ENCODE measurements around the gene TSHZ1.

The TSHZ1 gene

DNA sequence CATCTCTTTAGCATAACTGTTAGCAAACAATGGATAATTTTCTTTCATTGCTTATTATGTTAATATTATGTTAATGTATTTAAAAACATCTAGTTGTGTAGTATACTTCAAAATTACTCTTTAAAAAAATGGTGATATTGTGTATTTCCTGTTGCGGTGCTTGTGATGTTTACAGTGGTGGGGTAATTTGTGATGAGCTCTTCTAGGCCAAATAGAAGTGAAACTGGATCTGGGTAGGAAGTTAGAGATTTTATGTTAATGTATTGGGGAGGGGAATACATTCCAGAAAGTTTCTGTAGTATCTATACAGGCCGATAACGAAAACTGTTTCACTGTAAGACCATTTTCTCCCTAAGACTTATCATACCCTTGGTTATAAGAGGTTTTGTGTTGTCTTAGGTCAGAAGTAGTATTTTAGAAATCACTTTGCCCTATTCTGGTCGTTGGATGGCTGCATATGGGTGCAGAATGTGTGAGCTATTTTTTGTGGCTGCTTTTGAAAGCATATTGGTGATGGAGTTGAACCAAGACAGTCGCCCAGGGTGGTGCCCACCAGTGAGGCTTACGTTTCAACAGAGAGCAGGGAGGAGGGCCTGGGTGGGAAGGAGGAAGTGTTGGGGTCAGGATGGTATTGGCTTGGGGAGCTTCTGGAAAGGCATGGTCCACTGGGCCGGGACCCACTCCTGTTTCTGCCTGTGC is 5.8 kb downstream of the TSHZ1 start:
- Mint-ChIP-seq H3K27ac (no peak overlapping the region), H3K9me3 (no peaks in the 10 kb centered on the region), H3K36me3 (no peaks in the 10 kb centered on the region), H3K4me3 (no peak overlapping the region), H3K27me3 (no peaks in the 10 kb centered on the region), H3K4me1 (peaks cover 15 to 25% of the 10 kb centered on the region in 2 donors)
- ATAC-seq (replicated peaks) (no peak), DNase-seq (no peak)

DNA sequence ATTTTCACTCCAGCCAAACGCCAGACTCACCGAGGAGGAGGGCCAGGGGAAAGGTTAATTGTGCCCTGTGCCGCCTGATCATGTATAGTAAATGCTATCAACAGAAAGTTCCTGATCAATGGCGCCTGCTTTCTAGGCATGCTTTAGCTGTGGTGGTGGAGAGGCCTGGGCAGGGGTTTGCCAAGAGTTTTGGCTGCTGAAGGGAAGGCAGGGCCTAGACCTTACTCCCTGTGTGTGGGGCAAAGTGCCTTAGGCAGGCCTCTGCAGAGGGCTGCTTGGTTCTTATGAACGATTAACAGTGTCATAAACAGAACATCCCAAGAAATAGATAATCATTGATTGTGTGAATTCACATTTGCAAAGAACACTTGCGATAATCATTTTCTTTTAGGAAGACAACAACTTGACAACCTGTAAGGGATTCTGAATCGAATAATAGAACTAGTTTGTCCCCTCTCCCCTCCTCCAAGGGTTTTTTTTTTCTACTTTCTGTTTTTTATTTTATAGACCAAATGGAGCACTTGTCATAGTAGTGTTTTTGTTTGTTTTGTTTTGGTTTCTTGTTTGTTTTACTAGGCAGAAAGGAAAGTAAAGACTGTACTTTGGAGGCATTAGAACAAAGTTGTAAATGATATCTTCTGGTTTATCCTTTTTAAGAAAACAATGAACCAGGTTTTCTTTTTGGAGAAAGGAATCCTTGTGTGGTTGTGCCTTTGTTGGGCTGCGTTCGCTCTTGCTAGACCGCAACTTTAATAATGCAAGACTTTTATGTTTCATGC is 6.5 kb downstream of the TSHZ1 start:
- Mint-ChIP-seq H3K4me1 (peaks cover 15 to 25% of the 10 kb centered on the region in 2 donors), H3K27ac (no peak overlapping the region), H3K4me3 (no peak overlapping the region), H3K36me3 (no peaks in the 10 kb centered on the region), H3K27me3 (no peaks in the 10 kb centered on the region), H3K9me3 (no peaks in the 10 kb centered on the region)
- ATAC-seq (replicated peaks) (no peak), DNase-seq (no peak)

DNA sequence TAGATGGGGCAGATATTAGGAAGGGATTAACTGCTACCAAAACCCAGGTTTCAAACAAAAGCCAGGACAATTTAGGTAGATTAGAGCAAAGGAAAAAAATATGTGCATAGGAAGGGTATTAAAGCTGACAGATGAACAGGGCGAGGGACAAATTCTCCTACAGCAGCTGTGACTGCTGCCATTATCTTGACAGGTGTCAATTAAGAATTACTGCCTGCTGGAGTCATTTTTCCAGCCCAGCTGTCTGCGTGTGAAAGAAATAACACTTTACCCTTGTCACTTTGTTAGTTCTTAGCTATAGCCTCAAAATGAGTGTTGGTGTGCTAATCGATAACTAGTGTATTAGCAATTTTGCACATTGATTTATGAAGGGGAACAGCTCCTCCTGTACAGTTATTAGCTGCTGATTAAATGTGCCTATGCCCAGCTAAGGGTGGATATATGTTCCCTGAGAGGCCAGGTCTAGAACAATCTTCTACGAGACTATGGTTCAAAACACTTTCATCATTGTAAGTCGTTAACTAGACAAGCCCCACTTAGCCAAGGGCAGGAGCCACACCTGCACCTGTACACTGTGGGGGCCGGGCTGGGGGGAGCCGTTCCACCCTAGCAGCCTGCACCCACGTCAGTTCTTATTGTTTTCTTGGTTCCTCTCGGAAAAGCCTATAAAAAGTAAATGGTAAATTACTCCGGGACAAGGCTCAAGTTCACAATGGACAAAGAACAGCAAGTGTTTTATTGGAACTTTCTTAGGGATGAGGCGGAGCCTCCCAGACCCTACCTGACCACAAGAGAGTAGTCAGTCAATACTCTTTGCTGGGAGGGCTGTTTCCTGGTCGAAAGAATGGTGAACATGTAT is 7.7 kb downstream of the TSHZ1 start:
- ATAC-seq (replicated peaks) (no peak), DNase-seq (no peak)
- Mint-ChIP-seq H3K9me3 (no peaks in the 10 kb centered on the region), H3K27ac (no peak overlapping the region), H3K27me3 (no peaks in the 10 kb centered on the region), H3K4me3 (no peak overlapping the region), H3K4me1 (peaks cover 12 to 15% of the 10 kb centered on the region in 2 donors), H3K36me3 (no peaks in the 10 kb centered on the region)

DNA sequence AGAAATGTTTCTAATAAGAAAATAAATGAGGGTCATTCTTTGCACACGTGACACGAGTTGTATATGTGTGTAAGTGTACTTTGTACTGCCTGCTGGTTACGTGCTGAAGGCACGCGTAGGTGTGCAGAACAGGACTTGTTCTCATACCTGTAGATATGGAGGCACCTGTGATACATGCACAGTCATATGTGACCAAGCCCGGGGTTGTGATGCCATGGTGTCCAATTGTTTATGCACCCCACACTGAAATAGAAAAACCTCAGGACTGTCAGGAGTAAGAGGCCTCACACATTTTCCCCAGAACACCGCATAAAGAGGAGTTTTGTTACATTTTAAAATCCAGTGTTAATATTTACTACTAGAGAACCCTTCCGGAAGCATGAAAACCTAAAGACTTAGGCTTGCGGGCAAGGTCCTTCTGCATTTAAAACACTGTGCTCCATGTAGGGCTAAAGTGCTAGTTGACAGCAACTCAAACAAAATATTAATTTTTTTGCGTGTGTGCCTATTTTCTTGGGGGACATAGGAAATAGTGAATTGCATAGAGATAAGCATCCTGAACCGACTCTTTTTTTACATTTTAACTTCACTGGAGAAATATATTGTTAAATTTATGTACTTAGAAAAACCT is 9.3 kb downstream of the TSHZ1 start:
- H3K4me1 Mint-ChIP-seq: peaks cover 12 to 15% of the 10 kb centered on the region in 2 donors

DNA sequence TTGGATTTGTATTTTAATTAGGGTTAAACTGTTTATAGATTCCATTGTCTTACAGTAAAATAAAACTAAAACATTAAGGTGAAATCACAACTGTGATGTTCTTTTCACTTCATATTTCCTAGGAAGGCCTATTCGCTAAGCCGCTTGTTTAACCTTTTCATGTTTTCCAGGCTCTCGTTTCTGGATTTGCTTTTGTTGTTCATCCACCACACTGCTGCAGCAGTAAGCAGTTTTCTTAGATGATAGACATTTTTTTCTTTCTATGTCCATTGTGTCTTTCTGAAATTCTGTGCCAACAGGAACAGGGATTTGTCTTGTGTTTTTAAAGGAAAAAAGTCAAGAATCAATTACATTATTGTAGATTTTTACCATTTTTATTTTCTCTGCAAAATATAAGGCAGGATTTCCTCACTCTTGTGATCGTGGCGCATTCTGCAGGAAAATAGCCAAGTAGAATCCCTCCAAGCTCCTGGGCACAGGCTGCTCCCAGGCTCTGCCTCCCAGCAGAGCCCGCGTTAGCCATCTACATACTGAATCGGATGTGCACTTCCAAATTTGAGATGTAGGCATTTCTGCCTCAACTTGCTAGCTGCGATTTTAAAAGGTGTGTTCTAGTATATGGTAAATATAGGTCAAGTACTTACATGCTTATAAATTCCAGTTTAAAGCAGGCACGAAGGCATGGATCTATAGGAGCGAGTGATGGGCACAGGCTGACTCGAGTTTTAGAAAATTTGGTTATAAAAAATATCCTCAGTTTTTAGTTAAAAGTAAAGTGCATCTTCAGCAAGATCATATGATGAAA is 10.2 kb downstream of the TSHZ1 start:
- Mint-ChIP-seq H3K4me3 (no peak overlapping the region), H3K27ac (no peak overlapping the region), H3K4me1 (peaks cover 9 to 10% of the 10 kb centered on the region in 2 donors), H3K27me3 (no peaks in the 10 kb centered on the region), H3K36me3 (no peaks in the 10 kb centered on the region), H3K9me3 (no peaks in the 10 kb centered on the region)
- DNase-seq: no peak
- no peak for ATAC-seq (replicated peaks)

More for the DNA sequence above, 9.3 kb downstream of the TSHZ1 start:
- DNase-seq (no peak), ATAC-seq (replicated peaks) (no peak)
- Mint-ChIP-seq H3K4me3 (no peak overlapping the region), H3K27me3 (no peaks in the 10 kb centered on the region), H3K27ac (no peak overlapping the region), H3K36me3 (no peaks in the 10 kb centered on the region), H3K9me3 (no peaks in the 10 kb centered on the region)

DNA sequence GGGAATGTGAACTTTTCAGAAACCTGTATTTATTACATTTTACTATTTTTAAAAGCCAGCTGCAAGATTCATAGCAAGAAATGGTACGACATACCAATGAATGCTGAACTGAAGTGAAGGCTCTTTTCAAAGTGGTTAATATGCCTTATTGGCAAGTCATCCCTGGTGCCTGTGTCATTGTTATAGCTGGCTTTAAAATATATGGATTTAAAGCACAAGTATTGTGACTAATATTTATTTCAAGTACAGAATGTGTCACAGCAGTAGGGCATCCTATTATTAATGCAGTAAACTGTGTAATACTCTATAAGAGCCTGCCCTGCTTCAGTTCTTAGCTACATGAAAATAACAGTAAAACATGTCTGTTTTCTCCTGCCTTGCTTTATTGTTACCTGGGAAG is 10.8 kb downstream of the TSHZ1 start:
- Mint-ChIP-seq H3K9me3 (no peaks in the 10 kb centered on the region), H3K27ac (no peak overlapping the region), H3K36me3 (no peaks in the 10 kb centered on the region), H3K4me1 (peaks cover 6% of the 10 kb centered on the region in 2 donors), H3K27me3 (no peaks in the 10 kb centered on the region), H3K4me3 (no peak overlapping the region)
- DNase-seq (no peak), ATAC-seq (replicated peaks) (no peak)

DNA sequence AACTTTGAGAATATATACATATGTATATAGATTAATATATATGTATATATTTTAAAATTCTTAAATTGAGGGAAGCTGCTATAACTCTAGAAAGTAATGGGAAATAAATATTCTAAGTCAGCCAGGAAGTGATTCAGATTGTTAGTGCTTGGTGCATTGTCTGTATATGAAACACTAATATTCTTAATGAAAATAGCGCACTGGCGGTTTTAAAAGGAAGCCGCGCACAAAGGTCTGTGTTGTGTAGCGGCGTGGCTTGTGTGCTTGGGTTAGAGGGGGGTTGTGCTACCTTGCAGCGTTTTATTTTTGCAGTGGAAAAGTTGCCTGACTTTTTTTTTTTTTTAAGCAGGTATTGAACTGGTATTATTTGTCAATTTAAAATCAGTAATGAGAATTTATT is 11.3 kb downstream of the TSHZ1 start:
- DNase-seq: no peak
- H3K27ac Mint-ChIP-seq: no peak overlapping the region

DNA sequence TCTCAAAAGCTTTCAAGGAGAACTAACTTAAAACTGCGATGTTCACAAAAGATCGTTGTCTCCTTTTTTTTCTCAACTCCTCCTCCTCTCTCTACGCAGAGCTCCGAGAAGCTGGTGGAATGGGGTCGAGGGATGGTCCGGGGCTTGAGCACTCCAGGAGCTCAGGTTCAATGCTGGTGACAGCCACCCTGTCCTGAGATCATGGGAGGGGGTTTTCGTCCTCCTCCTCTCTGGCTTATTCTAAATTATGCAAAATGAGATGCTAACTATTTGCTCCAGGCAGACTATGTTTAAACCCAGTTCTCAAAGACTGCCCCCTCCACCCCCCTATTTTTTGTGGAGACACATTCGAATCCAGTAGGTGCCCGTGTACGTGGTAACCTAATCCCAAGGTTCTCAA is 11.8 kb downstream of the TSHZ1 start:
- peaks cover 9 to 12% of the 10 kb centered on the region in 2 donors for H3K4me1 Mint-ChIP-seq
- no peaks in the 10 kb centered on the region for H3K36me3 Mint-ChIP-seq
- no peak for DNase-seq
- H3K9me3 Mint-ChIP-seq: no peaks in the 10 kb centered on the region
- no peak overlapping the region for H3K4me3 Mint-ChIP-seq
- H3K27ac Mint-ChIP-seq: no peak overlapping the region
- H3K27me3 Mint-ChIP-seq: no peaks in the 10 kb centered on the region
- ATAC-seq (replicated peaks): no peak

More for the DNA sequence above, 11.3 kb downstream of the TSHZ1 start:
- no peaks in the 10 kb centered on the region for H3K36me3 Mint-ChIP-seq
- no peaks in the 10 kb centered on the region for H3K27me3 Mint-ChIP-seq
- H3K4me1 Mint-ChIP-seq: peaks cover 6 to 7% of the 10 kb centered on the region in 2 donors
- no peak overlapping the region for H3K4me3 Mint-ChIP-seq
- no peak for ATAC-seq (replicated peaks)
- H3K9me3 Mint-ChIP-seq: no peaks in the 10 kb centered on the region

DNA sequence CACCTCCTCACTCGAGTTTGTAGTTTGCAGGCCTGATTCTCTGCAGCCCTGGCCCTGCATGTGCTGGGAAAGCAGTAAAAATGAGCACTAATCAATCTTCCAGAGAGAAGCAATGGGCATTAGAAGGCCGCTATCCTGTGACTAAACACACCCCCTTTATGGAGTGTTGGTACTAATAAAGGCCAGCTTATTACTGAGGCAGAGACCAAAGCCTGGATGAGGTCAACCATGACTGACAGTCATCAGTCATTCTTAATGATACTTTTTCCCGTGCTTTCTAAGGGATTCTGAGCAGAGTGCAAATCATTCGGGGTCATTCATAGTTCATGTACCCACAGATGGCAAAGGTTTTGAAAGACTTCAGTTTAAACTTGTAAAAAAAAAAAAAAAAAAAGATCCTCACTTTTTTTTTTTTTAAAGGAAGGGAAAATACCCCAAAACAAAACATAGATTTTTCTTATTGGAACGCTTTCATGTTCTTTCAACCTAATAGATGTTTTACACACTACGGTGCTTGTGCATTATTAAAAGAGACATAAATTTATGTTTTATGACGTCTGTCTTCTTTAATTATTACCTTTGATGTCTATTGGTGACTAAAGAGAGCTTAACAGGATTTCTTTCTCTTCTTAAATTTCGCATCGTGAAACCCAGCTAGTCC is 13.2 kb downstream of the TSHZ1 start:
- ATAC-seq (replicated peaks) (no peak), DNase-seq (no peak)
- H3K27ac Mint-ChIP-seq: no peak overlapping the region
- H3K9me3 Mint-ChIP-seq: no peaks in the 10 kb centered on the region
- no peaks in the 10 kb centered on the region for H3K27me3 Mint-ChIP-seq
- H3K36me3 Mint-ChIP-seq: peaks cover 0 to 2% of the 10 kb centered on the region in 2 donors
- no peak overlapping the region for H3K4me3 Mint-ChIP-seq
- H3K4me1 Mint-ChIP-seq: peaks cover 14 to 20% of the 10 kb centered on the region in 2 donors

DNA sequence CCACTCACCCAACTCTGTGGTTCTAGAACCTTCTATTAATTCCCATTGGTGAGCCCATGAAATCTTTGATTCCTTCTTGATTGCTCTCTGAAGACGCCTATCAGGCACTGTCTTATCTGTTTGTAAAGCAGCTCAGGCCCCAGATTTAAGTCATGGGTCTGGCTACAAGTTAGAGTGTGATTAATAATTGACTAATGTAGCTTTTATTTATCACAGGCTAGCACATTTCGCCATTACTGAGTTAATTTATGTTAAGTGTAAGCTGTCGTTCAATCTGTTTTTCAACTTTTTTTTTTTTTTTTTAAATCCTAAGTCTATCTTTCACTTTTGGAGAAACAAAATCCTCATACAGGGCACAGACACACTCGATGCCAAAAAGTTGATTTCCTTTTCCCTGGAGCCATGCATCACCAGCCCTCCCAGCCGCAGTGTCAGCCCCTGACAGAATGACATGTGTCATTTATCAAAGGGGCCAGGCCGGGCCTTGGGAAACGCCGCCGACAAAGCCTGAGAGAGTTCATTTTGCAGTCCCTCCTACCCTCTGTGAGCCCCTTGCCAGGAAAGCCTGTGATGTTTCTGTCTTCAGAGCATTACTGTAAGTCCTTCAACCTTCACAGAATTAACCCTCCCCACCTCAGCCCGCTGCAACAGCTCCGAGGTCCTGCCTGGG is 15.8 kb downstream of the TSHZ1 start:
- no peaks in the 10 kb centered on the region for H3K9me3 Mint-ChIP-seq
- H3K27ac Mint-ChIP-seq: peak overlapping the region; percentile 31
- H3K27me3 Mint-ChIP-seq: no peaks in the 10 kb centered on the region
- peaks cover 18 to 20% of the 10 kb centered on the region in 2 donors for H3K4me1 Mint-ChIP-seq
- peak; percentile 29 to 34 for ATAC-seq (replicated peaks)
- DNase-seq: no peak
- H3K36me3 Mint-ChIP-seq: peaks cover 2 to 8% of the 10 kb centered on the region in 2 donors
- peak overlapping the region; percentile 57 to 71 for H3K4me3 Mint-ChIP-seq

DNA sequence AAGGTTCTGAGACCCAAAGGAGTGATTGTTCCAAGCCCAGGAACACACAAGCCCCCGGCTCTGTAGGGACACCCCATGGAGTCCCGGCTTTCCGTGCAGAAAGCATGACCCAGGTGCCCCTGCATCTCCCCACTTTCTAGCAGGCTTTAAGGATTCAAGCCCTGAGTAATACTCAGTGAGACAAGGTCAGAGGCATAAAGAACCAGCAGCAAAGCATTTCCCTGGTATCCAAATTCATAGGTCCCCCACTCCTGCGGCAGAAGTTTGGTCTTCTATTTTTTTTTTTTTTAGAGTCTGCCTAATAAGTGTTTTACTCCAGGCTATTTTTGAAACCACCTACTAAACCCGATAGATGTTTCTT is 16.3 kb downstream of the TSHZ1 start:
- peak overlapping the region; percentile 57 to 71 for H3K4me3 Mint-ChIP-seq
- H3K36me3 Mint-ChIP-seq: peaks cover 2 to 8% of the 10 kb centered on the region in 2 donors
- DNase-seq (no peak), ATAC-seq (replicated peaks) (no peak)
- H3K27me3 Mint-ChIP-seq: no peaks in the 10 kb centered on the region
- no peaks in the 10 kb centered on the region for H3K9me3 Mint-ChIP-seq
- H3K4me1 Mint-ChIP-seq: peaks cover 18 to 20% of the 10 kb centered on the region in 2 donors
- peak overlapping the region; percentile 31 for H3K27ac Mint-ChIP-seq

DNA sequence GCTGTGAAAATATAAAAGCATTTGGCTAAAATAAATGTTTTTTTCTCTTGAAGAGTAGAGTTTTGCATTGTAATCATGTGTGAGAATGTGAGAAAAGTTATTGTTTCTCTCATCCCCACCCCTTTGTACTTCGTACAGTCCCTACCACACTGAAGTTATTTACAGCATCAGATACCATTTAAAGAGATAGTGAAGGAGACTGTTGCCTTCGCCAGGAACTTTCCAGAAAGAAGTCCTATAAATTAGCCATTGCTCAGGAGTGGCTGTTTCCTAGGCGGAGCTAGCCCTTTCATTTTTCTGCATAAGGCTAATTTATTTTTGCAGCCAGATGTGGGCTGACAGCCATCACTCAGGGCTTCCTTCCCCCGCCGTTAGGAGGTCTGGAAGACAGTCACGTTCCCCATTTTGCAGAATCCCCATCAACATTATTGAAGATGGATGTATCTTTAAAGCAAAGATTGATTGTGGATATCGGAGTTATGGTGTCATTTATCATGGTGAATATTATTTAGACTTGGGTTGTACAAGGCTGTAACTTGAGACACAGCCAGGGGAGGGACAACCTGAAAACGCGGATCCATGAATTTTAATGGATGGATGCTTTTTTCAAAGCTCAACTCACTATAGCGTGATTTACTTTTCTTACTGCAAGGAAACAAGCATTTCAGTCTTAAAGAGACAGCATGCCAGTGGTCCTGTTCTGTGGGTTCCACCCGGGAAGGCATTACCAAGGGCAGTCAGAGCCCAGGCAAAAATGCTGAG is 17.1 kb downstream of the TSHZ1 start:
- H3K4me1 Mint-ChIP-seq: peaks cover 18 to 20% of the 10 kb centered on the region in 2 donors
- ATAC-seq (replicated peaks) (no peak), DNase-seq (no peak)
- H3K27me3 Mint-ChIP-seq: no peaks in the 10 kb centered on the region
- no peak overlapping the region for H3K27ac Mint-ChIP-seq
- H3K36me3 Mint-ChIP-seq: peaks cover 2 to 8% of the 10 kb centered on the region in 2 donors
- H3K4me3 Mint-ChIP-seq: no peak overlapping the region
- H3K9me3 Mint-ChIP-seq: no peaks in the 10 kb centered on the region
